Activated CD8-positive, alpha-beta memory T cell treated with anti-CD3 and anti-CD28 coated beads, Interleukin-2, amount 50 U/mL, for 1 hour (primary cell): Measurements from ENCODE around the gene PGLYRP1.

Experiments used
- DNase-seq: peaks from one replicate; pipeline ENCODE4 v3.0.0-alpha.2; 2020; ENCODE audit errors: extremely low read depth

PGLYRP1 gene

GRCh38 chr19:46002678-46003275 lies 20.1 kb downstream of the PGLYRP1 start:
- DNase-seq, result no peak

- DNase-seq, result peak; percentile 41
These were observed 22.2 kb downstream of the PGLYRP1 start for GRCh38 chr19:46000491-46001246.

GRCh38 chr19:45999653-46000121 lies 23.2 kb downstream of the PGLYRP1 start:
- no peak for DNase-seq

GRCh38 chr19:45998834-45999233 lies 24.0 kb downstream of the PGLYRP1 start:
- no peak for DNase-seq

- DNase-seq, result no peak
These were observed 25.9 kb downstream of the PGLYRP1 start for GRCh38 chr19:45996933-45997332.

GRCh38 chr19:45995715-45996385 lies 27.0 kb downstream of the PGLYRP1 start:
- DNase-seq, result no peak

GRCh38 chr19:45994998-45995714 lies 27.7 kb downstream of the PGLYRP1 start, which contains the start of gene CCDC61:
Gene CCDC61, plus strand, starts transcription at chr19:45995467. Its CDS starts 7,552 bp downstream, at chr19:46003019.
- peak; percentile 95 for DNase-seq

- no peak for DNase-seq
These were observed 28.3 kb downstream of the PGLYRP1 start for GRCh38 chr19:45994456-45994997.

GRCh38 chr19:45990113-45990728 lies 32.6 kb downstream of the PGLYRP1 start:
- DNase-seq, result no peak

GRCh38 chr19:45985321-45985720 lies 37.5 kb downstream of the PGLYRP1 start:
- no peak for DNase-seq

- DNase-seq, result no peak
These were observed 41.5 kb downstream of the PGLYRP1 start for GRCh38 chr19:45981350-45981749.

- DNase-seq, result no peak
These were observed 44.7 kb downstream of the PGLYRP1 start for GRCh38 chr19:45978156-45978555.

GRCh38 chr19:45976178-45976577 lies 46.7 kb downstream of the PGLYRP1 start:
- no peak for DNase-seq

GRCh38 chr19:45975306-45976070 lies 47.4 kb downstream of the PGLYRP1 start:
- no peak for DNase-seq

GRCh38 chr19:45973553-45974338 lies 49.1 kb downstream of the PGLYRP1 start, which contains the start of gene NOVA2:
Gene NOVA2, minus strand, starts transcription at chr19:45973865. Its CDS starts 514 bp downstream, at chr19:45973351.
- no peak for DNase-seq

GRCh38 chr19:45972947-45973540 lies 49.8 kb downstream of the PGLYRP1 start:
- DNase-seq, result no peak

- DNase-seq, result no peak
These were observed 50.5 kb downstream of the PGLYRP1 start for GRCh38 chr19:45972081-45972946.

- no peak for DNase-seq
These were observed 51.5 kb downstream of the PGLYRP1 start for GRCh38 chr19:45971260-45971902.
